ENCODE data around the gene CCNDBP1. TPM values are rescaled to one million over a fixed set of nuclear protein-coding genes. Genes with fewer than 3 reads are reported as not detected.

CCNDBP1 gene
- total RNA-seq, 2 experiments from 2014 or later, result 60.5 to 78.4 TPM

DNA sequence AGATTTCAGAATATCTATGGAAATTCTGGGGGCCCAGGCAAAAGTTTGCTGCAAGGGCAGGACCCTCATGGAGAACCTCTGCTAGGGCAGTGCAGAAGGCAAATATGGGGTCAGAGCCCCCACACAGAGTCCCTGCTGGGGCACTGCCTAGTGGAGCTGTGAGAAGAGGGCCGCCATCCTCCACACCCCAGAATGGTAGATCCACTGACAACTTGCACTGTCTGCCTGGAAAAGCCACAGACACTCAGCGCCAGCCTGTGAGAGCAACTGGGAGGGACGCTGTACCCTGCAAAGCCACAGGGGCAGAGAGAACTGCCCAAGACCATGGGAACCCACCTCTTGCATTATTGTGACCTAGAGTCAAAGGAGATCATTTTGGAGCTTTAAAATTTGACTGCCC, 13.8 kb downstream of the CCNDBP1 start:
- Mint-ChIP-seq H3K36me3 (peaks cover 29% of the 10 kb centered on the region), H3K4me1 (peaks cover 16% of the 10 kb centered on the region), H3K9me3 (ENCODE audit: low read depth) (no peaks in the 10 kb centered on the region), H3K4me3 (no peak overlapping the region), H3K27ac (no peak overlapping the region), H3K27me3 (no peaks in the 10 kb centered on the region)
- CTCF ChIA-PET, result no interaction called here
- ATAC-seq, result no peak
- no peak for DNase-seq

DNA sequence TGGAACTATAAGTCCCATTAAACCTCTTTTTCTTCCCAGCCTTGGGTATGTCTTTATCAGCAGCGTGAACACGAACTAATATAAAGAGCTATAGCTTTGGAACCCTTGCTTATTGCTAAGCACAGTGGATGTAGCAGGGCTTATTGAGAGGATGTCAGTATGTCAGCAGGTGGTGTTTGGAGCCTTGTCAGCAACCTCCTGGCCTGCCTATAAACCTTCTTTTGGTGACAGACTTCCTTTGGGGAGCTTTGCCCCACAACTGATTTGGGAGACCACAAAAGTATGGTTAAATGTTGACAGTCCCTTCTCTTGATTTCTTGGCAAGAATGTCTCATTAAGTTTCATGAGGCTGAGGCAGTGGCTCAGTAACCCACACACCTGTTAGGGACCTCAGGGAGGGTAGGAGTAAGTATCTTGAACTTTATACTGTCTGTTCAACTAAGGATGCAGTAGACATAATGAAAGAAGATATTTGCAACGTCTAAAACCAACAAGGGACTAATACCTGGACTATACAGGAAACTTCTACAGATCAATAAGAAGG, 14.8 kb downstream of the CCNDBP1 start:
- peaks cover 20% of the 10 kb centered on the region for H3K4me1 Mint-ChIP-seq
- H3K4me3 Mint-ChIP-seq, result no peak overlapping the region
- peak; percentile 49 for DNase-seq
- peak; percentile 37 for ATAC-seq
- CTCF ChIA-PET, result interaction anchor here (1.3 kb wide), 1 partner anchor 25 kb away, joined by 3 read pairs; no protein-coding TSS in a partner anchor
- no peaks in the 10 kb centered on the region for H3K27me3 Mint-ChIP-seq
- peaks cover 21% of the 10 kb centered on the region for H3K36me3 Mint-ChIP-seq
- H3K9me3 Mint-ChIP-seq (ENCODE audit: low read depth), result no peaks in the 10 kb centered on the region
- H3K27ac Mint-ChIP-seq, result no peak overlapping the region

DNA sequence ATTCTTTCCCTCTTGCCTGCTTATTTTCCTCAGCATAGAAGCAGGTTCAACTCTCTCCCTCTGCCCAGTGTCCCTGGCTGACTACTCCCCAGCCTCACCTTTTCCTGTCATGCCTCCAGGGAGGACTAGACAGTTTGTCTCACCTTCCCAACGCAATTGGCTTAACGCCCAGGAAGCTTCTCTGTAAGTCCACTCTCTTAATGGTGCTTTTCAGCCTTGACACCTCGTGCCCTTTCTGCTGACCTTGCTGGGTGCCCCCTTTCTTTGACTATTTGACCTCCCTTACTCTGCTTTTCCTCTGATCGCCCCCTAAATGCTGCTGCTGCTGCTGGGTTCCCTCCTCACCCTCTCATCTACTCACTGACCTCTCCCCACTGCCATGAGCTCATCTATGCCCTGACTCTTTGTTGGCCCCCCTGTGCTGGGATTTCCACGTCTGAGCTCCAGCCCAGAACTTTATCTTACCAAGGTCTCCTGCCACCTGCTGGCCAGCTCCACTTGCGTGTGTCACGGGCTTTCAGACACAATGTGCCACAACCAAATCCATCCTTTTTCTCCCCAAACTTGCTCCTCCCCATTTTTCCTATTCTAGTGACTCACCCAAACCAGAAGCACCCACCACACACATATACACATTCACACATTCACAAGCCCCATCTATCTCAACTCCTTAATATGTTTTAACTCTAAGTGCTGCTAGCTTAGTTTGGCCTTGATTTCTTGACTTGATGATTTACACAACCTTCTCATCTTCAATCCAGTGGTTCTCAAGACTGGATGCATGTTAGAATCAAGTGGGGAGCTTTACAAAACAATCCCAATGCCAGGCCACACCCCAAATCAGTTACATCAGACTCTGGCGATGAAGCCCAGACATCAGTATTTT, 19.1 kb downstream of the CCNDBP1 start:
- no peak overlapping the region for H3K27ac Mint-ChIP-seq
- H3K36me3 Mint-ChIP-seq, result no peaks in the 10 kb centered on the region
- DNase-seq (peak; percentile 72), ATAC-seq (peak; percentile 73)
- no peaks in the 10 kb centered on the region for H3K9me3 Mint-ChIP-seq (ENCODE audit: low read depth)
- peaks cover 13% of the 10 kb centered on the region for H3K27me3 Mint-ChIP-seq
- no peak overlapping the region for H3K4me3 Mint-ChIP-seq
- CTCF ChIA-PET, result interaction anchor here (0.7 to 3.0 kb wide), 25 partner anchors 10 to 599 kb away, joined by 3 to 40 read pairs (median 4); partner anchors contain the start of genes EPB42 and TGM5
- peaks cover 17% of the 10 kb centered on the region for H3K4me1 Mint-ChIP-seq

DNA sequence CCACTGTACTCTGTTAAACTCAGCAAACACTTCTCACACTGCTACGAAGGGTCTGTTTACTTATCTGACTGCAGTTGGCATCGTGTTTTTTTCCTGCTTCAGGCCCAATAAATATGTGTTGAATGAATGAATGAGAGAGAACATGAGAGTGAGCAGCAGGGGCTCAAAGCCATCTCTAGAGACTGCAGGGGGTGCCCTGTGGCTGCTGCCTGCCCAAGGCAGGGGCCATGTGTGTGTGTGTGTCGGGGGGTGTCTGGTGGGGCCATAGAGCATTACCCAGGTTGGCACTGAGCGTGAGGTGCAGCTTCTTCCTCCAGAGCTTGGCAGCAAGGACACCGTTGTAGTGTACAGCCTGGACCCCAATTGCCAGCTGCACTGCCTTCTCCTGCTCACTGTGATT, 20.9 kb downstream of the CCNDBP1 start:
- no peaks in the 10 kb centered on the region for H3K9me3 Mint-ChIP-seq (ENCODE audit: low read depth)
- peaks cover 13% of the 10 kb centered on the region for H3K27me3 Mint-ChIP-seq
- H3K27ac Mint-ChIP-seq, result no peak overlapping the region
- peaks cover 4% of the 10 kb centered on the region for H3K4me1 Mint-ChIP-seq
- CTCF ChIA-PET, result no interaction called here
- no peak overlapping the region for H3K4me3 Mint-ChIP-seq
- no peaks in the 10 kb centered on the region for H3K36me3 Mint-ChIP-seq
- no peak for ATAC-seq
- DNase-seq, result no peak

DNA sequence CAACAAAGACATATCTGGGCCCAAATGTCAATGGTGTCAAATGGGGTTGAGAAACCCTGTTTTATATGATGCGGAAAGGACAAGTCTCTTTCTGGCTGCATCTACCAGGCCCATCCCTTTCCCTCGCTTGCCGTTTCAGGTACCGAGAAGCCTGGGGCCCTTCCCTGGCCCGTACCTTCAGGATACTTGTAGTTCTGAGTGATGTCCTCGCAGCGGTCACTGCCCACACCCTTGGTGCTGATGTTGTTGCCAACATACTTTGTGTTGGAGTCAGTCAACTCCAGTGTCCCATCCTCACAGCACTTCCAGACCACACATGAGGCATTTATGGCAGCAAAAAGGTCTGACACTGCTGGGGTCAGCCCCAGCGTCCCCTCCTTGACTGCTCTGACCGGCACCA, 21.8 kb downstream of the CCNDBP1 start:
- peaks cover 4% of the 10 kb centered on the region for H3K4me1 Mint-ChIP-seq
- DNase-seq (no peak), ATAC-seq (no peak)
- H3K27ac Mint-ChIP-seq, result no peak overlapping the region
- H3K36me3 Mint-ChIP-seq, result no peaks in the 10 kb centered on the region
- no peaks in the 10 kb centered on the region for H3K9me3 Mint-ChIP-seq (ENCODE audit: low read depth)
- no peak overlapping the region for H3K4me3 Mint-ChIP-seq
- H3K27me3 Mint-ChIP-seq, result peaks cover 13% of the 10 kb centered on the region
- CTCF ChIA-PET, result interaction anchor here (0.6 to 1.2 kb wide), 2 partner anchors 78 to 111 kb away, joined by 3 to 4 read pairs; no protein-coding TSS in a partner anchor

DNA sequence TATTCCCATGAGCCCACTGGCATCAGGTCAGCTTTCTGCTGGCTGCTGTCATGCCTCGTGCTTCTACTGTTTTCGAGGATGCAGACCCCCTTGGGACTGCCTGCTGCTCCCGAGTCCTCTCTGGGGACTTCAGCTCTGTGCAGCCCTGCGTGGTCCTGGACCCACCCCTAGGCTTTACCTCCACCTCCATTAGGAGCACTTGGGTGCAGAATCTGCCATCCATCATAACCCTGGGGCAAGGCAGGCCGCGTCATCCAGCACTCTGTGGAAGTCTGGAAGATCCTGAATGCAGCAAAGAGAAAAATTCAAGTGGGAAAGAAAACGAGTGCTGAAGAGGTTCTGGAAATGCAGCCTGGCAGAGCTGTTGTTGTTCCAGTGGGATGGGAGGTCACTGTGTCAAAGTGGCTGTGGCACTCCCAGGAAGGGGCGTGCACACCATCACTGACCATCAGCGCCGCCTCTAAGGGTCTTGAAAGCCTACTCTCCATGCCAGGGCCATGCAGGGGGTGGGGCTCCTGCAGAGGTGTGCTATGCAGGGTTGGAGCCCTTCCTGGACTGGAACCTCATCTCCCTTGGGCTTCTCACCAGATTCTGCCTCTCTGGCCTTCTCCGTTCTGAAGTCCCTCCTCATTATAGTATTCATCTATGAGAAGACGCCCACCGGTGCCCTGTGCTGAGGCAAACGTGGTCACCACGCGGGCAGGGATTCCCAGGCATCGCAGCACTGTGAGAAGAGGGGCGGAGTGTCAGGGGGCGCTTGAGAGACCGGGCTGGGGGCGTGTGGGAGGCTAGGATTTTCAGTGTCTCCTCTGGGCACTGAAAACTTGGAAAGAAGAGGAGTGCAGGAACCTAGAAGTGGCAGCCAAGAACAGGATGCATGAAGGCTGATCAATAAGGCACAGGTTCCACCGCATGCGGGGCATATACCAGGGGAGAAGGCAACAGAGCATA, 23.1 kb downstream of the CCNDBP1 start:
- CTCF ChIA-PET, result interaction anchor here (1.2 kb wide), 1 partner anchor 77 kb away, joined by 3 read pairs; no protein-coding TSS in a partner anchor

DNA sequence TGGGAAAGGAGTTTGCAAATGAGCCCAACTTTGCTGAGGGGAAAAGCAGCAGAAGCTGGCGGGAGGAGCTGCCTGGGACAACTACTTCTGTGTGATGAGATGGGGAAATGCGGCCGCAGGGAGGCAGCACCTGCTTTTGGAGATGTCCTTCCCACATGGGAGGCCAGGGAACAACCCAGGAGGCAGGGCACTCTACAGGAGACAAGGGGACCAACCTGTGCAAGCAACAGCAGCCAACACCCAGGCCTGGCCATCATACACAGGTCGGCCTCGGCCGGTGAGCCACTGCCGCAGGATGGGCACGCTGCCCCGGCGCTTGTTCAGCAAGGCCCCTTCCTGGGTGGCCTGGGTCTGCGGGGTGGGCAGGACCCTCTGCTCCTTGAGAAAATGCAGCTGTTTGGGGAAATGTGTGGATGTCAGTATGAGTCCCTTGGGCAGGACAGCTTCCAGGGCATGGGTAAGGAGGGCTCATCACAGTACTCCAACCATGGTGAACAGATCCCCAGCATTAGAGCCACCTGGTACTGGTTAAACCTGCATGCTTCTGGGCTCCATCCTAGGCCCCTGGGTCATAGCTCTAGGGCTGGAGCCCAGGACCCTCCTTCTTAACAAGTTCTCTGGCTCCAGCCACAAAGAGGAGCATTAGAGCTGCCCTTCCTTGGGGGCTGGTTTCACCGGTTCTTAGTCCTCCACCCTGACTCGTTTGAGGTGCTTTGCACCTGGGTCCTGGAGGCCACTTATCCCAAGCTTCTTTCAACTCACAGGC, 24.0 kb downstream of the CCNDBP1 start:
- Mint-ChIP-seq H3K4me1 (peaks cover 2% of the 10 kb centered on the region), H3K27ac (no peak overlapping the region), H3K9me3 (ENCODE audit: low read depth) (no peaks in the 10 kb centered on the region), H3K4me3 (no peak overlapping the region), H3K36me3 (no peaks in the 10 kb centered on the region), H3K27me3 (peaks cover 15% of the 10 kb centered on the region)
- CTCF ChIA-PET, result no interaction called here
- ATAC-seq (no peak), DNase-seq (no peak)

More for the DNA sequence above, 23.1 kb downstream of the CCNDBP1 start:
- no peak overlapping the region for H3K27ac Mint-ChIP-seq
- ATAC-seq (no peak), DNase-seq (no peak)
- H3K4me3 Mint-ChIP-seq, result no peak overlapping the region
- peaks cover 15% of the 10 kb centered on the region for H3K27me3 Mint-ChIP-seq
- peaks cover 4% of the 10 kb centered on the region for H3K4me1 Mint-ChIP-seq
- no peaks in the 10 kb centered on the region for H3K9me3 Mint-ChIP-seq (ENCODE audit: low read depth)
- H3K36me3 Mint-ChIP-seq, result no peaks in the 10 kb centered on the region

DNA sequence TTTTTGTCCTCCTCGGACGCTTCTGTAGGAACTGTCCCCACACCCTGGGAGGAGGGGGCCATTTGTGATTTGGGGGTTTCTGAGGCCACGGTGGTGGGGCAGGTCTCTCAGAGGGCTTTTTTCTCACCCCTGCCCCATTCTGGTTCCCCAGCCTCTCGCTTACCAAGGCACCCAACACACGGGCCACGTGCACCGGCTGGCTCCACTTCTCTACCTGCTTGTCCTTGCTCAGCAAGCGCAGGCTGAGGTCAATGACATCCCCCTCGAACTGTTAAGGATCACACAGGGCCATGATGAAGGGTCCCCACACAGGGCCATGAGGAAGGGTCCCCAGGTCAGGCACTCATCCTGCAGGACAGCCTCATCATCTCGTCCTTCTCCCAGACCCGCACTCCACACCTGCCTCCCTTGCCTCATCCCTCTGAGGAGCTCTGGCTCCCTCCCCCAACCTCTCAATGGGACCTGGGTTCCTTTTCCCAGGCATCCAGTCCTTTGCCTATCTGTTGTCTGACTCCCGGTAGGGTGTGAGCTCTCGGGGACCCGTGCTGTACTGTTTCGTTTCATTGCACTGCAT, 25.1 kb downstream of the CCNDBP1 start:
- Mint-ChIP-seq H3K4me3 (no peak overlapping the region), H3K27ac (no peak overlapping the region), H3K36me3 (no peaks in the 10 kb centered on the region), H3K4me1 (no peaks in the 10 kb centered on the region), H3K27me3 (peaks cover 15% of the 10 kb centered on the region), H3K9me3 (ENCODE audit: low read depth) (no peaks in the 10 kb centered on the region)
- no peak for DNase-seq
- ATAC-seq, result no peak
- CTCF ChIA-PET, result interaction anchor here (2.5 to 4.8 kb wide), 2 partner anchors 15 to 75 kb away, joined by 8 to 30 read pairs; no protein-coding TSS in a partner anchor

DNA sequence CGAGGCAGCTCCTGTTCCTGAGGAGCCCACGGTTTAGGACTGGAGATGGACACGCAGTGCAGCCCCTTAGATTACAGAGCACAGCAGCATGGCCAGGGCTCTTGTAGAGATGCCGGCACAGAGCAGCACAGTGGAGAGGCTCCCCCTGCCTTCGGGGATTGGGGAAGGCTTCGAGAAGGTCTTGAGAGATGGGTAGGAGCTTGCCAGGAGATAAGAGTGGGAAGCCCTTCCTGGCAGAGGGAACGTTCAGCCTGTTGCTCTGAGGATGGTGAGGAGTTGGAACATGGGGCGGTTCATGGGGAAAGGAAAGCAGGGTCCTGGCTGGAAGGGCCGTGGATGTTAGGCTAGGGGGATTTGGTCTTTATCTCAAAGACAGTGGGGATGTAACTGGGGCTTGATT, 25.6 kb downstream of the CCNDBP1 start:
- CTCF ChIA-PET, result interaction anchor here (2.5 to 4.8 kb wide), 2 partner anchors 15 to 75 kb away, joined by 8 to 30 read pairs; no protein-coding TSS in a partner anchor

DNA sequence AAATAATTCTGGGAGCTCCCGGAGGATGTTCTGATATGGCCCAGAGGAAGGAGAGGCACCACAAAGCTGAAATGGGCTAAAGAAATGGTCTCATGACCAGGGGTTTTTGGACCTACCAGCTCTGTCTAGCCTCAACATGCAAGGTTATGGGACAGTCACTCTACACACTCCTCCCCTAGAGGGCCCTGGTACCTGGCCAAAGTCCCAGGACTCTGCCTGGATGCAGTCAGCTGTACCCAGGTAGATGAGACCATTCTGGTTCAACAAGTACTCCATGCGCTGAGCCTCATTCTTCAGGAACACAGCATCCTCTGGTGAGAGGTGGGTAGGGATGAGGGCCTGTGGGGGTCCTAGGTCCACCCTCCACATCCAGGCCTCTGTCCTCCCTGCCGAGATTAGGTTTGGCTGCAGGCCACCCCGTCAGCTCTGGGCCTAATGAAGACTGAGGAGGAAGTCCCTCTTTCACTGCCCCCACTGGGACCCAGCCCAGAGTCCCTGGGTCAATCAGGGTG, 26.1 kb downstream of the CCNDBP1 start:
- Mint-ChIP-seq H3K9me3 (ENCODE audit: low read depth) (no peaks in the 10 kb centered on the region), H3K4me1 (no peaks in the 10 kb centered on the region), H3K27me3 (peaks cover 15% of the 10 kb centered on the region), H3K4me3 (no peak overlapping the region), H3K27ac (no peak overlapping the region), H3K36me3 (no peaks in the 10 kb centered on the region)
- ATAC-seq (no peak), DNase-seq (no peak)
- CTCF ChIA-PET, result interaction anchor here (0.6 to 4.8 kb wide), 3 partner anchors 14 to 758 kb away, joined by 3 to 30 read pairs (median 8); no protein-coding TSS in a partner anchor

More for the DNA sequence above, 25.6 kb downstream of the CCNDBP1 start:
- Mint-ChIP-seq H3K4me3 (no peak overlapping the region), H3K27me3 (peaks cover 15% of the 10 kb centered on the region), H3K9me3 (ENCODE audit: low read depth) (no peaks in the 10 kb centered on the region), H3K27ac (no peak overlapping the region), H3K36me3 (no peaks in the 10 kb centered on the region), H3K4me1 (no peaks in the 10 kb centered on the region)
- ATAC-seq (no peak), DNase-seq (no peak)

DNA sequence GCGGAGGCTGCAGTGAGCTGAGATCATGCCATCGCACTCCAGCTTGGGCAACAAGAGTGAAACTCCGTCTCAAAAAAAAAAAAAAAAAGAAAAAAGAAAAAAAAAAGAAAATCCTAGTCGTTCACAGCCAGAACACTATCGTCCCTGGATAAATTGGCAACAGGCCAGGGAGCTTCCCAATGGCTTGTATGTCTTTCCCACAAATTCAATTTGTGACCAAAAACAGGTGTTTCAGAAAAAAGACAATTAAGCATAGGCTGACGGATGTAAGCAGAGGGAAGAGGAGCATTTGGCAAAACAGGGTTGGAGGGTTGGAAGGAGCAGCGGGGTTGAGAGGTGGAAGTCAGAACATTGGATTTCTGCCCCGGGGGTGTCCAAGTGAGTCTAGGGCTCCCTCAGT, 27.1 kb downstream of the CCNDBP1 start:
- Mint-ChIP-seq H3K4me3 (no peak overlapping the region), H3K27ac (no peak overlapping the region), H3K9me3 (ENCODE audit: low read depth) (no peaks in the 10 kb centered on the region), H3K4me1 (no peaks in the 10 kb centered on the region), H3K27me3 (peaks cover 15% of the 10 kb centered on the region), H3K36me3 (no peaks in the 10 kb centered on the region)
- CTCF ChIA-PET, result interaction anchor here (2.5 to 4.8 kb wide), 2 partner anchors 13 to 73 kb away, joined by 8 to 30 read pairs; no protein-coding TSS in a partner anchor
- DNase-seq, result no peak
- ATAC-seq, result no peak

DNA sequence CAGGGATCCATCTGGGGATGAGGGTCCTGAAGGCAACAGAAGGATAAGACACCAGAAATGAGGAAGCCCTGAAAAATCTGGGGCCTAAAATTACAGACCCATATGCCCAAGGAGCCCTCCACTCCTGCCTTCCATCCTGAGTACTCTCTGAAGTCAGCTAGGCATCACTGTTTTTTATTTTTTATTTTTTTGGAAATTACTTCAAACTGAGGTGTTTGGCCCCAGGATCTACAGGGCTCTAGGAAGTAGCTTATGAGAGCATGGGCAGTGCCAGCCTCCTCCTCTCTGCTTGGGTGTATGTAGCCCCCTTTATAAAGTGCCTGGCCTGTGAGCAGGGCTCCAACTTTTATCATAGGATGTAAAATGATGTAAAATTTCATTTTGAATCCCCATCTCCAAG, 27.7 kb downstream of the CCNDBP1 start:
- no peak overlapping the region for H3K4me3 Mint-ChIP-seq
- no peak for DNase-seq
- CTCF ChIA-PET, result interaction anchor here (4.8 kb wide), 1 partner anchor 12 kb away, joined by 30 read pairs; no protein-coding TSS in a partner anchor
- no peaks in the 10 kb centered on the region for H3K4me1 Mint-ChIP-seq
- ATAC-seq, result no peak
- H3K27ac Mint-ChIP-seq, result no peak overlapping the region
- H3K27me3 Mint-ChIP-seq, result peaks cover 13% of the 10 kb centered on the region
- H3K36me3 Mint-ChIP-seq, result no peaks in the 10 kb centered on the region
- no peaks in the 10 kb centered on the region for H3K9me3 Mint-ChIP-seq (ENCODE audit: low read depth)
